HG02623 (cell line): Measurements from ENCODE around the gene RBM22.

Source experiments
- ATAC-seq: cut with Tn5 transposase; IDR thresholded peaks from one replicate; pipeline ENCODE4 v1.9.1; 2021; ENCODE audit warnings: moderate library complexity; ENCODE audit not compliant: unreplicated experiment

The RBM22 gene

DNA sequence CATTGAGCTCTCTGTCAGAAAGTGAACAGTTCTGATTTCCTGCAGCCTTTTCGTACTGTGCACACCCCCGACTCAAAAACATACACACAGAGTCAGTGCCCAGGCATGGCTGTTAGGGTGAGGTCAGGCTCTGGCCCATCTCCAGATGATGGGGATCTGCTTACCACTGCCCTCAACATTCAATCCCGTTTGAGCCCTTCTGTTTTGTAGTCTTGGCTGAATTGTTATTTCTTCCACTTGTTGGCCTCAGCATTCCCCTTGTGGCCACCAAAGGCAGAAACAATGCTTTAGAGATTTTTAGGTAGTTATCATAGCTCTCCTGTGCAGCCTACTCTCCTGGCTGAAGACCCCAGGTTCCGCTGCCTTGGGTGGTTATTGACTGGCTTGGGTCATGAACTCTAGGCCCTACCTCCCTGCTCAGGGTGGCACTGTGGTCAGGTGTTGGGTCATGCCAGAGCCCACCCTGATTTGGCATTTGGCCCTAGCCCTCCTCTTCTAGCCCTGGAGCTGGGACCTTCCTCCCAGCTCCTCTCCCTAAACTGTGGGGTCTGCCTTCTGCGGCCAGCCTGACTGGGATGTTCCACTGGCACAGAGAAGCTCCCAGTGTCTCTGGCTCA, 47.6 kb downstream of the RBM22 start:
- ATAC-seq = no peak

DNA sequence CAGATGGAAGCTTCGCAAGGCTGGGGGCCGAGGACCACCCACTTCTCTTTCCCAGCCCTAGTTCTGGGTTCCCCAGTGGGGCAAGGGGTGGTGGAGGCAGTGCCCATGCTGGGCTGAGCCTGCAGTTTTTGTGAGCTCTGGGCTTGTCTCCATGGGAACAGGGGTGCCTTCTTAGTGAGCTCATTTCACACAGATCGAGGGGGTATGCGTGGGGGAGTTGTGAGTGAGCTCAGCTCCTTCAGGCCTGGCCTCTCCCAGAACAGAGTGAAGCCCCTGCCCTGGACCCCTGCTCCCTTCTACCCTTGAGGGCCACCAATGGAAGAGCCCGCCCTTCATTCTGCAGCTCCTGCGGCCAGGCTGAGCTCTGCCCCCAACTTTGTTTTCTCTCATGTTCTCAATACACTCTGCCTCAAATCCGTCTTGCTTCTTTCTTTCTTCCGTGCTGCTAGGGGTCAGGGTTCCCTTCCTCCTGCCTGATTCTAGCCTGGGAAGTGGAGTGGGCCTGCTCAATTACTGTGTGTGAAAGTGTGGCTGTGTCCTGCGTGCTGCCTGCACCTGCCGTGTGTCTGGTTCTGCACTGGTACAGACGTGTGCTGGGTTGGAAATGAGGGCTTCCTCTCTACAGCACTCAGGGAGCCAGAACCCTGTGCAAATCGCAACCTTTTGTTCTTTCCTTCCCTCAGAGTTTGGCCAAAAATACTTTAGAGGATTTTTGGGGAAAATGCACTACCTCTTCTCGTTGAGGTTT, 48.8 kb downstream of the RBM22 start:
- no peak for ATAC-seq

DNA sequence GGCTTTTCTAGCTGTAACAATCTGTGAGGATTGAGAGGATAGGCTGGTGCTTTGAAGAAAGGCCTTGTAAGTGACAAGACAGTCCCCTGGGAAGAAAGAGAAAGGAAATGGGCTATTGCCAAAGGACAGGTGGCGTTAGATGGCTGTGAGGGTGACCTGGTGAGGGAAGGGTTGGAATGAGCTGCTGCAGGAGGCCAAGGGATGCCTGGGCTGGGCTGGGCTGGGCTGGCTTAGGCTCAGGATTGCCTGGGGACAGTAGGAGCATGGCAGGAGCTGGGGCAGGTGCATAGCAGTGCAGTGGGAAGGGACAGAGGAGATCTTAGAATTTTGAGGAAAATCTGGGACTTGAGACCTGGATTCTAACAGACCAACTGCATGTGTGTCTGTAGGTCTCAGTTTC, 49.5 kb downstream of the RBM22 start:
- ATAC-seq = no peak

DNA sequence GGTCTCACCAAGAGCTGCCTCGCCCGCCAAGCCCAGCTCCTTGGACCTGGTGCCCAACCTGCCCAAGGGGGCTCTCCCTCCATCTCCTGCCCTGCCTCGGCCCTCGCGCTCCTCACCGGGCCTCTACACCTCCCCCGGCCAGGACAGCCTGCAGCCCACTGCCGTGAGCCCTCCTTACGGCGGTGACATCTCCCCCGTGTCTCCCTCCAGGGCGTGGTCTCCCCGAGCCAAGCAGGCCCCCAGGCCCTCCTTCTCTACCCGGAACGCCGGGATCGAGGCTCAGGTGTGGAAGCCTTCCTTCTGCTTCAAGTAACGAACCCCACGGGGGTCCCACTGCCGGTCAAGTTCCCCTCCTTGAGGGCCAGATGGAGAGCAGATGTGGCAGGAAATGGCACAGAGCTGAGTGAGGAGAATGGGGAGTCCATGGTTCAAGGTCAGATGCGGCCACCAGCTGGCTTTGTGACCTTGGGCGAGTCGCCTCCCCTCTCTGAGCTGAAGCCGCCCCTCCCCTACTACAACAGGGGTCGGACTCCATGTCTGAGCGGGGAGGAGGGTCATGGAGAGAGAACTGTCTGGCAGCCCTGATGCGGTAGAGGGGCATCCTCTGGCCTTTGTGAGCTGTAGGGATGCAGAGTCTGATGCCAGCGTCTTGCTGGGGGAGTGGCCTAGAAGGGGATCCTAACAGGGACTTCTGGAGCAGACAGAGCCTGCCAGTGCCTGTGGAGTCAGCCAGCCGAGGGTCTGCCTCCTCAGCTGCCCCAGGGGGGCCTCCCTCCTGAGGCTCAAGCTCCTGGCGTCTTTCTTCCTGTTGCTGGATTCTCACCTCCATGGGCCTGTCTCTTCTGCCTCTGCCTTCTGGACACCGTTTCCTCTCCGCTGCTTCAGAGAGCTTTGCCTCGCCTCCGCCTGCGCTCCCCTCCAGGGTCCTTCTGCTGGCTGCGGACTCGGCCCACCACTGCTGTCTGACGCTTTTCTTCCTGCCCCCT, 50.5 kb downstream of the RBM22 start:
- ATAC-seq = no peak

DNA sequence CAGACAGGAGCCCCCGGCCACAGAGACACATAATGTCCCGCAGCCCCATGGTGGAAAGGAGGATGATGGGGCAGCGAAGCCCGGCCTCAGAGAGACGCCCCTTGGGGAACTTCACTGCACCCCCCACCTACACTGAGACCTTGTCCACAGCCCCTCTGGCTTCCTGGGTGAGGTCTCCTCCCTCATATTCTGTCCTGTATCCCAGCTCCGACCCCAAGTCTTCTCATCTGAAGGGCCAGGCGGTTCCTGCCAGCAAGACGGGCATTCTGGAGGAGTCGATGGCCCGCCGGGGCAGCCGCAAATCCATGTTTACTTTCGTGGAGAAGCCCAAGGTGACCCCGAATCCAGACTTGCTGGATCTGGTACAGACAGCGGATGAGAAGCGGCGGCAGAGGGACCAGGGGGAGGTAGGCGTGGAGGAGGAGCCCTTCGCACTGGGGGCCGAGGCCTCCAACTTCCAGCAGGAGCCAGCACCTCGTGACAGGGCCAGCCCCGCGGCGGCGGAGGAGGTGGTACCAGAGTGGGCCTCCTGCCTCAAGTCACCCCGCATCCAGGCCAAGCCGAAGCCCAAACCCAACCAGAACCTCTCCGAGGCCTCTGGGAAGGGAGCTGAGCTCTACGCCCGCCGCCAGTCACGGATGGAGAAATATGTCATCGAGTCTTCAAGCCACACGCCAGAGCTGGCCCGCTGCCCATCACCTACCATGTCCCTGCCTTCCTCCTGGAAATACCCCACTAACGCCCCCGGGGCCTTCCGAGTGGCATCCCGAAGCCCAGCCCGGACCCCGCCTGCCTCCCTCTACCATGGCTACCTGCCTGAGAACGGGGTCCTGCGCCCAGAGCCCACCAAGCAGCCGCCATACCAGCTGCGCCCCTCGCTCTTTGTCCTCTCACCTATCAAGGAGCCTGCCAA, 51.5 kb downstream of the RBM22 start:
- no peak for ATAC-seq

DNA sequence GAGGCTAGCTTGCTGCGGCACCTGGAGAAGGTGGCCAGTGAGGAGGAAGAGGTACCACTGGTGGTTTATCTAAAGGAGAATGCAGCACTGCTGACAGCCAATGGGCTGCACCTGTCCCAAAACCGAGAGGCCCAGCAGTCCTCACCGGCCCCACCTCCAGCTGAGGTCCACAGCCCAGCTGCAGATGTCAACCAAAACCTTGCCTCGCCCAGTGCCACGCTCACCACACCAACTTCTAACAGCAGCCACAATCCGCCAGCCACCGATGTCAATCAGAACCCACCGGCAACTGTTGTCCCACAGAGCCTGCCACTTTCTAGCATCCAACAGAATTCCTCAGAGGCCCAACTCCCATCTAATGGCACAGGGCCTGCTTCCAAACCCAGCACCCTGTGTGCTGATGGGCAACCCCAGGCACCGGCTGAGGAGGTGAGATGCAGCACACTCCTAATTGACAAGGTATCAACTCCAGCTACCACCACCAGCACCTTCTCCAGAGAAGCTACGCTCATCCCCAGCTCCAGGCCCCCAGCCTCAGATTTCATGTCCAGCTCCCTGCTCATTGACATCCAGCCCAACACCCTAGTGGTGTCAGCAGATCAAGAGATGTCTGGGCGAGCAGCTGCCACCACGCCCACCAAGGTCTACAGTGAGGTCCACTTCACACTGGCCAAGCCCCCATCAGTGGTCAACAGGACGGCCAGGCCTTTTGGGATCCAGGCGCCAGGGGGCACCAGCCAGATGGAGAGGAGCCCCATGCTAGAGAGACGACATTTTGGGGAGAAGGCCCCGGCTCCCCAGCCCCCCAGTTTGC, 52.4 kb downstream of the RBM22 start:
- no peak for ATAC-seq

DNA sequence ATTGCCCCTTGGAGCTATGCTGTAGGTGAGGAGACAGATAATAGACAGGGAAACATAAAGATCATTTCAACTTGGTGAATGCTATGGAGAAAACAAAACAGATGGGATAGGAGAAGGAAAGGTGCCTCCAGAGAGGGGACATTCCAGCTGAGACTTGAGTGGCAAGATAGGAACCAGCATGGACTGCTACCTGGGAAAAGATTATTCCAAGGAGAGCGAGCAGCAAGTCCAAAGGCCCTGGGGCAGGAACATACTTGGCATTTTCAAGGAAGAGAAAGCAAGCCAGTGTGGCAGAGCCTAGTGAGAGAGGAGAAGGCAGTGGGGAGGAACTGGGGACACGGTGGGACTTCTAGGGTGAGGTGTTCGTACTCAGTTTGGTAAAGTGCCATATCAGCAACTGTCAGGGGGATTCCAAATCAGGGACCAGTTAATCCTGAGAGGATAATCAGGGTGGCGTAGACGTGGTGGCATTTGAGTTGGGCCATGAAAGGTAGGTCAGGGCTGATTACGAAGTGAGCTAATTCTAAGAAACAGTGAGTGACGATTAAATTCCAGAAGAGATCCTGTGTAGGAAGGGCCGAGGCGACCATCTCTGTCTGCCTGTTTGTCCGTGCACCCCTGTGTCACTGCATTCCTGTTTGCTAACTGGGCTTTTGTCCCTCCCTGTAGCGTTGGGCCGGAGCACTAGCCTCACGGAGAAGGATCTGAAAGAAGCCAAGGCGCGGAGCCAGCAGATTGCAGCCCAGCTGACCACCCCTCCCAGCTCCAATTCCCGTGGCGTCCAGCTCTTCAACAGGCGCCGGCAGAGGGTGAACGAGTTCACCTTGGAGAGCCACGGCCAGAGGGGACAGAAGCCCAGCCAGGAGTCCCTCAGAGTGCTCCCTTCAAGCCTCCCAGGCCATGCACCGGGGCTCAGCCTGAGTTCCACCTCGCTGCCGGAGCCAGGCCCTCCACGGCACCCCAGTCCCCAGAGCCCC, 53.3 kb downstream of the RBM22 start:
- no peak for ATAC-seq

DNA sequence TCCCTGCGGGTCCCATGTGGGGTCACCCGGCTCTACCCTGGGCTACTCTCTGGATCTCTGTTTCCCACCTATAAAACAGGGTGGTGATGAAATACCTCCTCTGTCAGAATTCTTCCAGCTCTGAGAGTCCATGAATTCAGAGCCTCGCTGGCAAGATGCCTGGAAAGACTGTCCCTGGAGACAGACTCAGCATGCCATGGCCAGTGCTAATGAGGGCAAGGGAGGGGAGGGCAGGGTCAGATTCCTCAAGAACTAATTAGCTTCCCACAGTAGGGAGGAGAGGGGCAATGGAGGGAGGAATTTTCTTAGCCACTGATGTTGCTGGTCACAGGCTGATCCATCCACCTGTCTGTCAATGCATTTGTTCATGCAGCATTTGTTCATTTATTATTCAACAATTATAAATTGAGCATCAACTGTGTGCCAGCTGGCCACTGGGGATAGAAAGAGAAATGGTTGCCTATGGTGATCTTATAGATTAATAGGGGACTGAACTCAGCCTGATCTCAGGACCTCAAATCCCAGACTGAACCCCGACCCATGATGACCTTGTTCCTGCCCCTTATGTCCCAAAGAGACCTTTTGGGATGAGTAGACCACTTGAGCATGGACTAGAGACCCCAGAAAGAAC, 55.7 kb downstream of the RBM22 start:
- no peak for ATAC-seq

DNA sequence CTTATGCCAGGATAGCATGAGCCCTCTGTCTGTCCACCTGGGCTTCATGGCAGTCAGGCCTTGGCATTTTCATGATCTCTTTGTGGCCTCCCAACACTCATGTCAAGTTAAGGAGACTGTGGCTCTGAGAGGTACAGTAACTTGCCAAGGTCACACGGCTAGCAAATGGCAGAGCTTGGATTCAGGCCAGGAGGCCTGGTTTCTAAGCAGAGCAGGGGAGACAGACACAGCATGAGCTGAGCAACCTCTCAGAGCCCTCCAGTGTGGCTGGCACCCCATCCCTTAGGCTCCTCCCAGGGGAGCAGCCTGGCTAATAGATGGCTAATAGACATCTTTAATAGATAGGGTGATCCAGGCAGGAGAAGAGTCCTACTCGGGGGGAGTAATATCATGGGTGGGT, 56.3 kb downstream of the RBM22 start:
- ATAC-seq = no peak

DNA sequence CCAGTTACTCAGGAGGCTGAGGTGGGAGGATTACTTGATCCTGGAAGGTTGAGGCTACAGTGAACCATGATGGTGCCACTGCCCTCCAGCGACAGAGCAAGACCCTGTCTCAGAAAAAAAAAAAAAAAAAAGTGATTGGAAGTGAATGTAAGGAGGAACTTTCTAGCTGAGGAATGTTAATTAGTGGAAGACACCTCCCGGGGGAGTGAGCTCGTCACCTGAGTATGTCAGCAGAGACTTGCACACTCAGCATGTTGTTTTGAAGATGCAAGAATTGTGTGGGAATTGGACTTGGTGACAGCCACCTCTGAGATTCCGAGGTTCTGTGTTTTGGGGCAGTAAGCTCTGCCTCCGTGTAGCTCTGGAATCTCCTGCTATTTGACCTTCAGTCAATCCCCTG, 56.8 kb downstream of the RBM22 start:
- no peak for ATAC-seq

DNA sequence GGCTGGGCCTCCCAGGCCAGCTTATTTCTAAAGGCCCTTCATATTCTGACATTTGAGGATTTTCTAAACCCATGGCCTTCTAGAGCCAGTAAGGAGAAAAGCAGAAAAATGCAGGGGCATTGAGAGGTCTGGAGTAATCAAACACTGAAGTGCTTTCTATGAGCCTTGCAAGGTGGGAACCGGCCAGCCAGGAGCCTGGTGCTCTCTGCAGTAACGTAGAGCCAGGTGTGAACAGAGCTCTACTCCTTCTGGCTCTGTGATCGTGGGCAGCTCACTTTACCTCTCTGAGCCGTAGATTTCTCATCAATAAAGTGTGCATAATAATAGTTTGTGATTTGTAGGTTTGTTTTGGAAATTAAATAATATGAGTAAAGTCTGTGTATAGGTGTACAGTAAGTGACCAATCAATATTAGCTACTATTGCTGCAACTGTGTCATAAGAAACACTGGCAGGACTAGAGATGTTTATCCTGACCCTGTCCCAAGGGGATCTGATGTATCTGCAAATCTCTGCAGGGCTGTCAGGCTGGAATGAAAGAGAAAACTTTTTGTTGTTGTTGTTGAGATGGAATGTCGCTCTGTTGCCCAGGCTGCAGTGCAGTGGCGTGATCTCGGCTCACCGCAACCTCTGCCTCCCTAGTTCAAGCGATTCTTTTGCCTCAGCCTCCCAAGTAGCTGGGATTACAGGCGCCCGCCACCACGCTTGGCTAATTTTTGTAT, 57.7 kb downstream of the RBM22 start:
- no peak for ATAC-seq

DNA sequence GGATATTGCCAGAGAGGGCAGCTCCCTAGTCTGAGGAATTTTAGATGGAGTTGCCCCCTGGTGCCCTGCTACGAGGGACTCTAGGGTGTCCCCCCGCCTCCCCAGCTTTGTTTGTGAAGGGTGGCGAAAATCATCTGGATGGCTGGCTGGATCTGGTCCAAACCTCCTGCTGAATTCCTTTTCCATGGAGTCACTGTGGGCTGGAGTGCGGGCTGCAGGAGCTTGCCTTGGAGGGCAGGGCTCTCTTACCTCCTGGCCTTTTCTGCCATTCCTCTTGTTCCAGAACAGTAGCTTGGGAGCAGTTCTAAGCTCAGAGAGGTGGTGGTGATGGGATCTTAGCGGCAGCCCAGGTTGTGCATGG, 58.3 kb downstream of the RBM22 start:
- ATAC-seq = no peak

DNA sequence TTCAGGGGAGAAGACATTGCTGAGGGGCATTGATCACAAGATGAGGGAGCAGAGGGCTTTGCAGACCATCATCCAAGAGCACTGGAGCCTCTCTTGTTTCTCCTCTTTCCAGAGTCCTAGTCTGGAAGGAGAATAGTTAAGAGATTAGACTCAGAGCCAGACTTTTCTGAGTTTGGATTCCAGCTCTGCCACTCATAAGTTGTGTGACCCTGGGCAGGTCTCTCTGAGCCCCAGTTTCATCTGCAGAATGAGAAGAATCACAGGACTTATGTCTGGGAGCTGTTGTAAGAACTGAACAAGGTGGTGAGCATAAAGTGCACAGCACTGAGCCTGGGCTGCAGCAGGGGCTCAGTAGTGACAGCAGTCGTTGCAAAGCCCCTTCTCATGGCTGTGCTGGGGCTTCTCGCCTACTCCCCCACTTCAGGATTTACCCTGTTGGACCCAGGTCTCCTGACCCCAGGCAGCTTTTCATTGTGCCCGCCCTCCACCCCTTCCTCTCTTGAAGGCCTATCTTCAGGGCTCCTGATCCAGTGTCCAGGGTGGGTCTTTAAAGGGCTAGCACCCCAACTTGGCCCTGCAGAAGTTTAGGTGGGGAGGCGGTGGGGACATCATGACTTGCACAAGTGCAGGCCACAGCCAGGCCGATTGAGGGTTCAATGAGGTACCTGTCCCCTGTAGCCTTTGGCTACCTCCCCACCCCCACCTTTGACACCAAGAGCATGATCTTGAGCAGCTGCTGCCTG, 58.9 kb downstream of the RBM22 start:
- no peak for ATAC-seq

DNA sequence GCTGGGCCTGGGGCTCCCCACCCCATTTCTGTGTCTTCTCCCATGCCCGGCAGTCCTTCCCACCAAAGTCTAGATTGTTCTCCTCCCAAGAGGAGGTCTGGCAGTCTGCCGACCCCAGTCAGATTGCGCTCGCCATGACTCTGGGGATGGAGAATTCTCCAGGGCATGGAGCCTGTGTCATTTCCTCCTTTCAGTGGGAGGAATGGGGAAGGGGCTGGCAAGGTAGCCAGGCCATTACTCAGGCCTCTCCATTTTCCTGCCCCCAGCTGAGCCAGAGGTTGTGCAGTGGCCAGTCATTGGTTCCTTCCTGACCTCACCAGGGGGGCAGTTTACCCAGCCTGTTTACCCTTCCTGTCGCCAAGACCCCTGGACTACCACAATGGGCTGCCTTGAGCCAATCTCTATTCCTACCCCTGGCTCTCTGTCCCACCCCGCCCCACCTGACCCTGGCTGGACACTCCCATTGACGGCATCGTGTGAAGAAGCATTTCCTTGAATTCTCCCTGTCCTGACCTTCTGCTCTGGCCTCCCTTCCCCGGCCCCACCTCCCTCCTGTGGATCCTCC, 59.8 kb downstream of the RBM22 start:
- ATAC-seq = no peak
